Epithelial cell of proximal tubule (primary cell): ENCODE measurements around the gene OR2A2. TPM values are rescaled to one million over a fixed set of nuclear protein-coding genes. Genes with fewer than 3 reads are reported as not detected.
A peak's percentile ranks its signal among the peaks of the same experiment; 100 is the strongest.
"Not testable (repeated sequence)": the region's sequence is repeated elsewhere in the genome, so short reads cannot be mapped to it uniquely, and the experiment has no call there.

ENCODE experiments used
- DNase-seq: peaks from one replicate; pipeline ENCODE4 v3.0.0-alpha.2; 2011; ENCODE audit warnings: low read depth
- H3K4me3 ChIP-seq: 2 replicates; pipeline ENCODE4 v1.5.1; 2011; ENCODE audit warnings: low read depth, mild to moderate bottlenecking, low read length
- CTCF ChIP-seq: conservative IDR thresholded peaks from 2 replicates; pipeline ENCODE4 v1.5.1; 2012; ENCODE audit warnings: low read depth, mild to moderate bottlenecking, low read length
- total RNA-seq: library from RNA; depleted of rRNA; stranded (reverse); fragments of >200 nt; gene quantifications from 2 replicates; pipeline ENCODE4 v1.2.3, GENCODE V29; 2015

Gene OR2A2
- total RNA-seq, 1 donor from 2014 or later: not detected

- TF ChIP-seq CTCF: no peak
- no peak for DNase-seq
- H3K4me3 ChIP-seq: no peak overlapping the region
Observed at GRCh38 chr7:144113651-144114050, 4.3 kb downstream of the OR2A2 start.

- no peak for TF ChIP-seq CTCF
- H3K4me3 ChIP-seq: no peak overlapping the region
- no peak for DNase-seq
Observed at GRCh38 chr7:144118341-144118740, 9.0 kb downstream of the OR2A2 start.

GRCh38 chr7:144122876-144123275, 13.5 kb downstream of the OR2A2 start, which contains the start of gene OR2A14:
Gene OR2A14 (plus strand): TSS chr7:144123176. CDS start chr7:144129113, 5,937 bp downstream.
- TF ChIP-seq CTCF: no peak
- H3K4me3 ChIP-seq: no peak within 1 kb of the TSS
- no peak for DNase-seq

DNA sequence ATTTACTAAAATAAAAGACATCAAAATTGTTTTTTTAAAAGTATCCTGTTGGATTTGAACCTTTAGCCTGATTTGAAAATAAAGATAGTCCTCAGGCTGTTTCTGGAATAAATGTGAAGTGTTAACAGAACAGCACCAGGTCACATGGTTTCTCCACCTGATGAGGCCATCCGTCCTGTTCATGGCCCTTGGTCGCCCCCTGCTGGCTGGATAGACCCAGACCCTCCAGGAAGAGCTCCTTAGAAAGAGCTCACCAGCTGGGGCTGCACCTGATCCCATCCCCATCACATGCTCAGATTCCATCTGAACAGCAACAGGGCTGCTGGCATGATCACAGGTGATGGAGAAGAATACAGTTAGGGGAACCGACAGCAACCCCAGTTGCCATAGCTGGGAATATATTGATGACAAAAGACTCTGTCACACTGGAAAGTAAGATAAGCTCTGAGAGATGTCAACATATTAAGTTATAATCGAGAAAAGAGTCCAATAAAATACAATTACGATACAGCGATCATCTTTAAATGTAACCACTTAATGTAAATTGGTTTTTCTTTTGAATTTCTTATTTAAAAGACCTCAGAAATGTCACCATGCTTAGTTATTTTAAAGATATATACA, 18.4 kb downstream of the OR2A2 start:
- peak; percentile 30 for DNase-seq
- H3K4me3 ChIP-seq: no peak overlapping the region
- TF ChIP-seq CTCF: peak; percentile 90

- not testable (repeated sequence) for H3K4me3 ChIP-seq, DNase-seq
Observed at GRCh38 chr7:144129601-144130000, 20.2 kb downstream of the OR2A2 start.

- TF ChIP-seq CTCF: no peak
- DNase-seq: no peak
- no peak overlapping the region for H3K4me3 ChIP-seq
Observed at GRCh38 chr7:144130730-144131129, 21.3 kb downstream of the OR2A2 start.

DNA sequence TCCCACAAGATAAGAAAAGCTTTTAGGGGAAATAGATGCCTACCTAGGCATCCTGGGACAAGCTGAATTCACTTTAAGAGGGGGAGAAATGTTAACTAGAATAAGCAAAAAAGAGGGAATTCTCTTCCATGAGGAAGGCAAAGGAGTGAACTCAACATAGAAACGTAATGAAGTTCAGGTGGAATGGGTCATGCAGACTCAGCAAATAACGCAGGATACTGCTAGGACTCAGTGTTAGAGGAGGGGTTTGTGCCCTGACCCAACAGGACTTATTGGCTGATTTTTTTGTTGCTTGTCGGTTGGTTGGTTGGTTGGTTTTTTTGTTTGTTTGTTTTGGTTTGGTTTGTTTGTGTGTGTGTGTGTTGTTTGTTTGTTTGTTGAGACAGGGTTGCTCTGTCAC, 22.9 kb downstream of the OR2A2 start:
- DNase-seq: no peak
- H3K4me3 ChIP-seq: no peak overlapping the region
- TF ChIP-seq CTCF: no peak
